ENCODE data around the gene IMP4. TPM values are rescaled to one million over a fixed set of nuclear protein-coding genes. Genes with fewer than 3 reads are reported as not detected.
A peak's percentile ranks its signal among the peaks of the same experiment; 100 is the strongest.

Gene IMP4
- total and polyA plus RNA-seq, 2 of the 13 experiments (the other 11 are each of a cell fraction or from before 2014, with no cell fraction given) = 142 to 158 TPM

- TF ChIP-seq GLMP (CRISPR knock-in tag; IDR thresholded peaks at IDR 0.05; ENCODE audit: borderline replicate concordance) (no peak), ZNF776 (CRISPR knock-in tag; IDR thresholded peaks at IDR 0.05) (no peak), TAF15 (IDR thresholded peaks at IDR 0.05; ENCODE audit: low read depth, low read length, poor library complexity, severe bottlenecking) (no peak), AGO1 (IDR thresholded peaks at IDR 0.05; ENCODE audit: low read depth, low read length, poor library complexity, severe bottlenecking) (peak; percentile 47), ZNF333 (CRISPR knock-in tag; IDR thresholded peaks at IDR 0.05; ENCODE audit: borderline replicate concordance) (peak; percentile 26; the same call in 1 of the 2 replicates), FOXO1 (CRISPR knock-in tag; IDR thresholded peaks at IDR 0.05) (0 out of 2 replicates have a peak, but pooled peaks have one; percentile 17), SNAPC4 (CRISPR knock-in tag; IDR thresholded peaks at IDR 0.05) (no peak), MTERF4 (CRISPR knock-in tag; IDR thresholded peaks at IDR 0.05) (no peak), ZNF749 (CRISPR knock-in tag; IDR thresholded peaks at IDR 0.05; ENCODE audit: borderline replicate concordance) (no peak), SRSF9 (IDR thresholded peaks at IDR 0.05; ENCODE audit: borderline replicate concordance, insufficient read depth, low read depth, low read length, poor library complexity, severe bottlenecking) (no peak), YEATS4 (CRISPR knock-in tag; IDR thresholded peaks at IDR 0.05; ENCODE audit: borderline replicate concordance) (peak; percentile 86), ZNF674 (CRISPR knock-in tag; IDR thresholded peaks at IDR 0.05; ENCODE audit: low read depth) (no peak), ZNF580 (CRISPR knock-in tag; IDR thresholded peaks at IDR 0.05; ENCODE audit: borderline replicate concordance, low read depth) (peak; percentile 53; the same call in 1 of the 2 replicates), ZNF891 (CRISPR knock-in tag; IDR thresholded peaks at IDR 0.05) (no peak; the same call in 1 of the 2 replicates), ZBTB26 (CRISPR knock-in tag; IDR thresholded peaks at IDR 0.05; ENCODE audit: borderline replicate concordance) (no peak), GMEB1 (CRISPR knock-in tag; IDR thresholded peaks at IDR 0.05; ENCODE audit: borderline replicate concordance) (no peak)
Measured at GRCh38 chr2:130391058-130391871, 48.6 kb downstream of the IMP4 start (continued).
